Measurements from ENCODE around the gene PMEPA1.

Gene PMEPA1

DNA sequence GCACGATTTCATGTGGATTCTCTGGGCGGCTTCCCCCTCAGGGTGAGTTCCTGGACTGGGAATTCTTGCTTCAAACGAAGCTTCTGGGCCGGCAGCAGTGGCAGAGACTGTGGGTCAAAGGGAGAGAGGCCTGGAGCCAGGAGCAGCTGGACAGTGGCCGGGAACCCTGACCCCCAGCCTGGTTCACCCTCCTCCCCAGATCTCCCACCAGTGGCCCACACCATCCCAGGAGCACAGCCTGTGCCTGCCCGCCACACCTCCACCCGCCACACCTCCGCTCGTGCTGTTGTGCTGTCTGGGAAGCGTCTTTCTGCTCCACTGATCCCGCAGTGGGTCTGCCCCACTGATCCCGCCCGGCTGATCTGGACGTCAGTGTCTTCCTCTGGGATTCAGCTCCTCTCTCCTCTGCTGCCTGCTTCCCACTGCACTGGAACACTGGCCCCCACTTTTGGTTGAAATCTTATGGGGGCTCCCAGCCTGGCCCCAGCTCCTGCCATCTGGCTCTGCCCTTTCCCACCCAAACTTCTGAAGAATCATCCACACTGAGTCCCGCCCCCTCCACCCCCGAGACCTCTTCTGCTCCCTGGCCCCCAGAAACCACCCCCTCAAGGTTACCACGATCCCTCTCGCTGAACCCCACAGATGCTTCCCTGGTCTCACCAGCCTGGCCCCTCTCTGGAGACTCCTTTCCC lies 99.4 kb downstream of the PMEPA1 start:
- Histone ChIP-seq H3K36me3 (ENCODE audit: control insufficient read depth, insufficient read depth, low read length) (no peaks in the 10 kb centered on the region), H3K27me3 (ENCODE audit: control insufficient read depth, insufficient read depth, low read length, poor library complexity, severe bottlenecking) (no peaks in the 10 kb centered on the region), H3K27ac (ENCODE audit: insufficient read depth, low read depth, low read length, poor library complexity, severe bottlenecking) (no peak overlapping the region), H3K9me3 (ENCODE audit: control insufficient read depth, low read length) (no peaks in the 10 kb centered on the region), H3K4me3 (ENCODE audit: insufficient read depth, low read depth, low read length) (no peak overlapping the region), H3K4me1 (ENCODE audit: control insufficient read depth, insufficient read depth, low read length) (no peaks in the 10 kb centered on the region)
- 87 to 88% methylated on average over 18 of the region's 18 CpGs for WGBS, 2 experiments

DNA sequence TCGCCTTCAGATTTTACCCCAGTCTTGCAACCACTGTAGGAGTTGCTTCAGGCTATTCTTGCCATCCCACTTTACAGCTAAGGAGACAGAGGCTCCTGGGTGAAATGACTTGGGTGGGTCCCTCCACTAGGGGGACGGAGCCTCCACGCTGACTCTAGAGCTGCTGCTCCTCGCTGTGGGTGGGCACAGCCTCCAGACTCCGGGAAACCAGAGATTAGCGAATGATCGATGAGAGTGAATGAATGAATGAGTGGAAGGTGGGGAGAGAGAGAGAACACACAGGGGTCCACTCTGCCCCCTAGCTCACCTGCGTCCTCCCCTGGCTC lies 100.0 kb downstream of the PMEPA1 start:
- 92 to 95% methylated on average over 8 of the region's 8 CpGs for WGBS, 2 experiments
- no peak overlapping the region for H3K4me3 ChIP-seq (ENCODE audit: insufficient read depth, low read depth, low read length)
- H3K27me3 ChIP-seq (ENCODE audit: control insufficient read depth, insufficient read depth, low read length, poor library complexity, severe bottlenecking): no peaks in the 10 kb centered on the region
- H3K4me1 ChIP-seq (ENCODE audit: control insufficient read depth, insufficient read depth, low read length): no peaks in the 10 kb centered on the region
- H3K27ac ChIP-seq (ENCODE audit: insufficient read depth, low read depth, low read length, poor library complexity, severe bottlenecking): no peak overlapping the region
- no peaks in the 10 kb centered on the region for H3K9me3 ChIP-seq (ENCODE audit: control insufficient read depth, low read length)
- no peaks in the 10 kb centered on the region for H3K36me3 ChIP-seq (ENCODE audit: control insufficient read depth, insufficient read depth, low read length)

DNA sequence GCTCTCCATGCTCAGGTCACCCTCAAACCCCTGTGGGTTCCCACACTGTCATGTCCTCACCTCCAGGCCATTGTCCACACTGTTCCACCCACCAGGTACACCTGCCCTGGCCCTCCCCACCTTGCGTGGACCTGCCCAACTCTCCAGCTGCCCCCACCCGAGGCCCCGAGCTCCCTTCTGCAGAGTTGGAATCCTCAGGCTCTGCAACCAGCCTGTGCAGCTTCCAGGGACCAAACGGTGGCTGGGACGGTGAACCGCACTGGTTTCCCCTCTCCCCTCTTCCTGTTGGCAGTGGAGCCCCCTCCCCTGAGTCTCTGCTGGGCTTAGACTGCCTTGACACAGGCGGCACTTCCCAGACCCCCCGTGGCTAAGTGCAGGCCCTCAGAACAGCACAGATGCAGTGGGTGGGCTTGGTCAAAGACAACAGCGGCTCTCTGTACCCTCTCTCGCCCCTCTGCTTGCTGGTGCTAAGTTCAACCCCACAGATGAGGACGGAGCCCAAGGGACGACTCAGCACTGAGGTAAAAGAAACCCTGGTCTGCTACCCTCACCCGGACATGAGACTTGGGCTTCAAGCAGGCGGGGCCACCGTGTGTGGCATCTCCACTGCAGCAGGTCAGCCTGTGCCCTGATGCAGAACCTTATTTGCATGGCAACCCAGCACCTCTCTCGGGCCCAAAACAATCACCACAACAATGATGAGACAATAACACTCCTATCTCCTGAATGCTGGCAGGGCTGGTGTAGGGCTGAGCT lies 100.6 kb downstream of the PMEPA1 start:
- 77 to 80% methylated on average over 16 of the region's 16 CpGs for WGBS, 2 experiments
- Histone ChIP-seq H3K4me3 (ENCODE audit: insufficient read depth, low read depth, low read length) (no peak overlapping the region), H3K27ac (ENCODE audit: insufficient read depth, low read depth, low read length, poor library complexity, severe bottlenecking) (no peak overlapping the region), H3K9me3 (ENCODE audit: control insufficient read depth, low read length) (no peaks in the 10 kb centered on the region), H3K36me3 (ENCODE audit: control insufficient read depth, insufficient read depth, low read length) (no peaks in the 10 kb centered on the region), H3K4me1 (ENCODE audit: control insufficient read depth, insufficient read depth, low read length) (no peaks in the 10 kb centered on the region), H3K27me3 (ENCODE audit: control insufficient read depth, insufficient read depth, low read length, poor library complexity, severe bottlenecking) (no peaks in the 10 kb centered on the region)

DNA sequence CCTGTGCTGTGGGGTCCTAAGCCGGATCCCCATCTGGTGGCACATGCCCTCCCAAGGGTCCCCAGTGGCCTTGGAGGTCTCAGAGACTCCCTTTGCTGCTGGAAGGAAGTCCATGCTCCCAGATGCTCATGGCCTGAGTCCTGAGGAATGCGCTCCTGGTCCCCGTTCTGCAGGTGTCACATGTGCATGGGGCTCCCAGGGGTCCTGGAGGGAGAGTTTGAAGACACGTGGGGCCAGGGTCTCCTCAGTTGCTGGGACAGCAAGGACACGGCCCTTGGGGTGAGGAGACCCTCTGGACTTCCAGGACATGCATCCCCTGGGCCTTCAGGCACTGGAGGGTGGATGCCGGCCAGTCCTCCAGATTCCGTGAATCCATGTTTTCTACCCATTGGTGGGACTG lies 101.3 kb downstream of the PMEPA1 start:
- H3K27me3 ChIP-seq (ENCODE audit: control insufficient read depth, insufficient read depth, low read length, poor library complexity, severe bottlenecking): no peaks in the 10 kb centered on the region

DNA sequence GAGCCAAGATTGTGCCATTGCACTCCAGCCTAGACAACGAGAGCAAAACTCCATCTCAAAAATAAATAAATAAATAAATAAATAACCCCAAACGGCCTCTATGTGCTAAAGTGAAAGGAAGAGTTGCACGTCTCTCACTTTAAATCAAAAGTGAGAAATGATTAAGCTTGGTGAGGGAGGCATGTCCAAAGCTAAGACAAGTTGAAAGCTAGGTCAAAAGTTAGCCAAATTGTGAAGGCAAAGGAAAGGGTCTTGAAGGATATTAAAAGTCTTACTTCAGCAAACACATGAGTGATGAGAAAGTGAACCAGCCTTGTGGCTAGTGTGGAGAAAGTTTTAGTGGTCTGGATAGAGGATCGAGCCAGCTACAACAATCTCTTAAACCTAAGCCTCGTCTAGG lies 103.9 kb downstream of the PMEPA1 start:
- 88 to 93% methylated on average over 4 to 5 of the region's 5 CpGs for WGBS, 2 experiments
- H3K9me3 ChIP-seq (ENCODE audit: control insufficient read depth, low read length): no peaks in the 10 kb centered on the region
- no peak overlapping the region for H3K4me3 ChIP-seq (ENCODE audit: insufficient read depth, low read depth, low read length)
- no peaks in the 10 kb centered on the region for H3K27me3 ChIP-seq (ENCODE audit: control insufficient read depth, insufficient read depth, low read length, poor library complexity, severe bottlenecking)
- H3K4me1 ChIP-seq (ENCODE audit: control insufficient read depth, insufficient read depth, low read length): no peaks in the 10 kb centered on the region
- H3K36me3 ChIP-seq (ENCODE audit: control insufficient read depth, insufficient read depth, low read length): no peaks in the 10 kb centered on the region
- no peak overlapping the region for H3K27ac ChIP-seq (ENCODE audit: insufficient read depth, low read depth, low read length, poor library complexity, severe bottlenecking)

More for the DNA sequence above, 101.3 kb downstream of the PMEPA1 start:
- H3K4me1 ChIP-seq (ENCODE audit: control insufficient read depth, insufficient read depth, low read length): no peaks in the 10 kb centered on the region
- H3K36me3 ChIP-seq (ENCODE audit: control insufficient read depth, insufficient read depth, low read length): no peaks in the 10 kb centered on the region
- no peak overlapping the region for H3K27ac ChIP-seq (ENCODE audit: insufficient read depth, low read depth, low read length, poor library complexity, severe bottlenecking)
- no peaks in the 10 kb centered on the region for H3K9me3 ChIP-seq (ENCODE audit: control insufficient read depth, low read length)
- H3K4me3 ChIP-seq (ENCODE audit: insufficient read depth, low read depth, low read length): no peak overlapping the region
- WGBS, 2 experiments: 81% methylated on average over 7 of the region's 7 CpGs

DNA sequence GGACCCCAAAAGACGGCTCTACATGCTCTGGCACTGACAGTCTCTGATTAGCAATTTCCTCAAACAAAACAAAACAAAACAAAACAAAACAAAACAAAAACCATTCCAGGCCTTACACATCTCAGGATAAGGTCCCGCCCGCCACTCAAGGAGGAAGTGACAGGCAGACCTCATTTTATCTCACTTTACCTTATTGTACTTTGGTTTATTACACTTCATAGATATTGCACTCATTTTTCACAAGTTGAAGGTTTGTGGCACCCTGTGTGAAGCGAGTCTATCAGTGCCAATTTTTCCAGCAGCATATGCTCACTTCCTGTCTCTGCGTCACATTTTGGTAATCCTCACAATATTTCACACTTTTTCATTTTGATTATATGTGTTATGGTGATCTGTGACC lies 104.8 kb downstream of the PMEPA1 start:
- Histone ChIP-seq H3K27me3 (ENCODE audit: control insufficient read depth, insufficient read depth, low read length, poor library complexity, severe bottlenecking) (no peaks in the 10 kb centered on the region), H3K4me3 (ENCODE audit: insufficient read depth, low read depth, low read length) (no peak overlapping the region), H3K36me3 (ENCODE audit: control insufficient read depth, insufficient read depth, low read length) (no peaks in the 10 kb centered on the region), H3K27ac (ENCODE audit: insufficient read depth, low read depth, low read length, poor library complexity, severe bottlenecking) (no peak overlapping the region), H3K9me3 (ENCODE audit: control insufficient read depth, low read length) (no peaks in the 10 kb centered on the region), H3K4me1 (ENCODE audit: control insufficient read depth, insufficient read depth, low read length) (no peaks in the 10 kb centered on the region)
- WGBS, 2 experiments: 93% methylated on average over 5 of the region's 5 CpGs

DNA sequence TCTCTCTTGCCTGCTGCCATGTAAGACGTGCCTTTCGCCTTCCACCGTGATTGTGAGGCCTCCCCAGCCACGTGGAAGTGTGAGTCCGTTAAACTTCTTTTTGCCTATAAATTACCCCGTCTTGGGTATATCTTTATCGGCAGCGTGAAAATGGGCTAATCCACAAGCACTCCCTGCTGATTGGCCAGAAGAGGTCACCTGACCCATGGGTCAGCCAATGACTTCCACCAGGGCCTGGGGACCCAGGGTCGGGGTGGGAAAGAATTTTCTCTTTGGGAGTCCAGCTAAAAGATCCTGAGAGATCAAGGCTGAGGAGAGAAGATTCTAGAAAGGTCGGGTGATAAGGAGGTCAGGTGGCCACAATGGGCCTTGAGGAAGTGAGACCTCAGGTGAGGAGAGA lies 106.7 kb downstream of the PMEPA1 start:
- Histone ChIP-seq H3K36me3 (ENCODE audit: control insufficient read depth, insufficient read depth, low read length) (no peaks in the 10 kb centered on the region), H3K4me1 (ENCODE audit: control insufficient read depth, insufficient read depth, low read length) (no peaks in the 10 kb centered on the region), H3K9me3 (ENCODE audit: control insufficient read depth, low read length) (no peaks in the 10 kb centered on the region), H3K27me3 (ENCODE audit: control insufficient read depth, insufficient read depth, low read length, poor library complexity, severe bottlenecking) (no peaks in the 10 kb centered on the region), H3K27ac (ENCODE audit: insufficient read depth, low read depth, low read length, poor library complexity, severe bottlenecking) (no peak overlapping the region), H3K4me3 (ENCODE audit: insufficient read depth, low read depth, low read length) (no peak overlapping the region)
- 92% methylated on average over 10 of the region's 10 CpGs for WGBS, 2 experiments

DNA sequence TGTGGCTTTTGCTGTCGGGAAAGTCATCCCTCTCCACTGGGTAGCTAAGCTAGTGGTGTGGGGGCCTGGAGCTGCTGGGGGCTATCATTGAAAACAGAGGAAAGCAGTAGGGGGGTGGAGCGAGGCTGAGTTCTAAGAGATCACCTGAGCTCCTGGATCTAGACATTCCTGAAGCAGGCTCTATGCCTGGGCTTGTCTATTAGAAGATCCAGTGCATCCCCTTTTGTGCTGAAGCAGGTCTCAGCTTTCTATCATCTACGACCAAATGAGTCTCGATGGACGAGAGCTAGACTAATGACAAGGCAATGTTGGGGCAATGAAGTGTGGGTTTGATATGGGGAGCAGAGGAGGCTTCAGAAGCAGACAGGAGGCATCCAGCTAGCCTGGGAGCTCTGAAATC lies 108.1 kb downstream of the PMEPA1 start:
- no peaks in the 10 kb centered on the region for H3K27me3 ChIP-seq (ENCODE audit: control insufficient read depth, insufficient read depth, low read length, poor library complexity, severe bottlenecking)
- peaks cover 3% of the 10 kb centered on the region for H3K4me1 ChIP-seq (ENCODE audit: control insufficient read depth, insufficient read depth, low read length)
- no peaks in the 10 kb centered on the region for H3K9me3 ChIP-seq (ENCODE audit: control insufficient read depth, low read length)
- no peak overlapping the region for H3K27ac ChIP-seq (ENCODE audit: insufficient read depth, low read depth, low read length, poor library complexity, severe bottlenecking)
- H3K4me3 ChIP-seq (ENCODE audit: insufficient read depth, low read depth, low read length): no peak overlapping the region
- no peaks in the 10 kb centered on the region for H3K36me3 ChIP-seq (ENCODE audit: control insufficient read depth, insufficient read depth, low read length)
- WGBS, 2 experiments: 86 to 87% methylated on average over 5 of the region's 5 CpGs

DNA sequence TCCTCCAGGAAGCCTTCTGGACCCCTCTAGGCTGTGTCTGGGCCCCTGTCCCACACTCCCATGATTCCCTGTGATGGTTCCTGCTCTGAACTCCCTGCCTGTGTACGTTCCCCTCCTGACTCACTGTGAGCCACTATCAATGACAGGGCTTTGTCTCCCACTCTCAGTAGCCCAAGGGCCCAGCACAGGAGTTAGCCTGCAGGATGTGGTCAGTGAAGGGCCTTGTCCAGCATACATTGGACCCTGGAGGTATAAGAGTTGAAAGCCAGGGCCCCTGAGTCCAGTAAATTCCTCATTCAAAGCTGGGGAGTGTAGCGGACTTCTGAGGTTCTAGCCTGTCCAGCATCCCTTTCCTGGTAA lies 108.6 kb downstream of the PMEPA1 start:
- Histone ChIP-seq H3K9me3 (ENCODE audit: control insufficient read depth, low read length) (no peaks in the 10 kb centered on the region), H3K4me3 (ENCODE audit: insufficient read depth, low read depth, low read length) (no peak overlapping the region), H3K27me3 (ENCODE audit: control insufficient read depth, insufficient read depth, low read length, poor library complexity, severe bottlenecking) (no peaks in the 10 kb centered on the region), H3K36me3 (ENCODE audit: control insufficient read depth, insufficient read depth, low read length) (no peaks in the 10 kb centered on the region), H3K27ac (ENCODE audit: insufficient read depth, low read depth, low read length, poor library complexity, severe bottlenecking) (no peak overlapping the region), H3K4me1 (ENCODE audit: control insufficient read depth, insufficient read depth, low read length) (peaks cover 3% of the 10 kb centered on the region)
- WGBS, 2 experiments: 88 to 90% methylated on average over 2 of the region's 2 CpGs

DNA sequence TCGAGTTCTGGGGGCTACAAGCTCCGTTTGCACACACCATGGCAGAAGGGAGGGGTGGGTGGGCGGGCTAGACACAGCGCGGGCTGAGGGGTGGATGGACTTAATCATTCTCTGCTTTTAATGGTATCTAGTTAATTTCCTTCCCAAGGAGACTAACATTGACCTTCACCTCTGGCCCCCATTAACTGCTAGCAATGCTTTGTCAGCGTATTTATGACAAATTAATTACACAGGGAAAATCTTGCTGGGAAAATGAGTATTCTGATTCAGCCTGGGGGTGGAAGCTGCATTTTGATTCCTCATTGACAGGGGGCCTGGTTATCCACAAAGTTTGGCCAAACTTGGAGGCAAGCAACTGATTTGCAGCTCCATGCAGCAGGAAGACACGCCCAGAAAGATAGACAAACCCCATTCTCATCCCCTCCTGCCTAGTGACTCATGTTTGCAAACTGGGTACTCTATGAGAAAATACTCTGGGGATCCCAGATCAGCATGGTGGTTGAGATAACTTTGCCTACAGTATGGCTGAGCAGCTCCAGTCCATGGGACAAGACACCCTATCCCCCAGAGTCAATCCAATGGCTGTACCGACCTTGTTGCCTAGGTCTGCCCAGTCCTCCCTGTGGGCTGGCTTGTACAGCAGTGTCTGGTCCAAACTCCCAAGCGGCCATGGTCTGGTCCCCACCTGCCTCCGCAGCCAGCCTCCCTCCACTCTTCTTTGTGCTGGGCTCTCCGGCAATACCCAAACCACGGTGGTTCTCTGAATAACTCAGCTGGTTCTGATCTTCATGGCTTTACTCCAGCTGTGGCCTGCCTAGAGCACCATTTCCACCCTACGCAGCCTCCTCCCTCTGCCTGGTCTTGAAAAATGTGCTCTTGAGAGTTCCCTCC lies 109.2 kb downstream of the PMEPA1 start:
- Histone ChIP-seq H3K27me3 (ENCODE audit: control insufficient read depth, insufficient read depth, low read length, poor library complexity, severe bottlenecking) (no peaks in the 10 kb centered on the region), H3K36me3 (ENCODE audit: control insufficient read depth, insufficient read depth, low read length) (no peaks in the 10 kb centered on the region), H3K27ac (ENCODE audit: insufficient read depth, low read depth, low read length, poor library complexity, severe bottlenecking) (no peak overlapping the region), H3K4me3 (ENCODE audit: insufficient read depth, low read depth, low read length) (no peak overlapping the region), H3K9me3 (ENCODE audit: control insufficient read depth, low read length) (no peaks in the 10 kb centered on the region), H3K4me1 (ENCODE audit: control insufficient read depth, insufficient read depth, low read length) (peaks cover 3% of the 10 kb centered on the region)
- WGBS, 2 experiments: 92 to 94% methylated on average over 8 to 13 of the region's 13 CpGs
